GM23338 (cell line): ENCODE measurements around the gene TBP. TPM values are rescaled to one million over a fixed set of nuclear protein-coding genes. Genes with fewer than 3 reads are reported as not detected.
"Not testable (repeated sequence)": the region's sequence is repeated elsewhere in the genome, so short reads cannot be mapped to it uniquely, and the experiment has no call there.

ENCODE experiments used
- ATAC-seq: fragments of 200-7000 bp; cut with Tn5 transposase; 3 replicates; pipeline ENCODE4 v1.9.1; 2020
- DNase-seq: peaks from one replicate; pipeline ENCODE4 v3.0.0-alpha.2; 2015; ENCODE audit warnings: low spot score
- H2AFZ ChIP-seq: fragments of 200-600 bp; sonication (generic); 2 replicates; pipeline ENCODE4 v1.8.0; 2016; ENCODE audit warnings: antibody characterized with exemption, mild to moderate bottlenecking, moderate library complexity
- H3F3A ChIP-seq: fragments of 200-600 bp; sonication (generic); replicated peaks from 2 replicates; pipeline ENCODE4 v1.8.0; 2017; ENCODE audit warnings: antibody characterized with exemption, mixed run types, low read depth
- H3K27ac ChIP-seq: fragments of 200-600 bp; sonication (generic); 2 replicates; pipeline ENCODE4 v1.6.1; 2016; ENCODE audit warnings: low read depth
- H3K27me3 ChIP-seq: fragments of 200-600 bp; sonication (generic); 2 replicates; pipeline ENCODE4 v1.8.0; 2016; ENCODE audit warnings: mild to moderate bottlenecking, mixed run types, moderate library complexity; ENCODE audit not compliant: insufficient read depth
- H3K36me3 ChIP-seq: fragments of 200-600 bp; sonication (generic); 2 replicates; pipeline ENCODE4 v1.8.0; 2016; ENCODE audit warnings: mild to moderate bottlenecking; ENCODE audit not compliant: insufficient read depth
- H3K4me1 ChIP-seq: fragments of 200-600 bp; sonication (generic); 2 replicates; pipeline ENCODE4 v1.8.0; 2016; ENCODE audit warnings: mild to moderate bottlenecking, moderate library complexity; ENCODE audit not compliant: insufficient read depth
- H3K4me2 ChIP-seq: fragments of 200-600 bp; sonication (generic); 2 replicates; pipeline ENCODE4 v1.7.1; 2017; ENCODE audit warnings: mixed run types
- H3K4me3 ChIP-seq: fragments of 200-600 bp; sonication (generic); 2 replicates; pipeline ENCODE4 v1.6.1; 2016; ENCODE audit warnings: mixed run types
- H3K79me2 ChIP-seq: fragments of 200-600 bp; sonication (generic); replicated peaks from 2 replicates; pipeline ENCODE4 v1.8.0; 2017; ENCODE audit warnings: mild to moderate bottlenecking; ENCODE audit not compliant: insufficient read depth
- H3K9me2 ChIP-seq: fragments of 200-600 bp; sonication (generic); 2 replicates; pipeline ENCODE4 v1.8.0; 2017; ENCODE audit not compliant: insufficient read depth
- H4K20me1 ChIP-seq: fragments of 200-600 bp; sonication (generic); replicated peaks from 2 replicates; pipeline ENCODE4 v1.8.0; 2017; ENCODE audit warnings: mild to moderate bottlenecking; ENCODE audit not compliant: insufficient read depth
- H3K27ac Mint-ChIP-seq: 2 replicates; pipeline ENCODE4 v1.8.0; 2020; ENCODE audit warnings: inconsistent platforms, mild to moderate bottlenecking, moderate library complexity, mixed read lengths
- H3K27me3 Mint-ChIP-seq: 3 replicates; pipeline ENCODE4 v1.8.0; 2022; ENCODE audit warnings: low read depth, mild to moderate bottlenecking, moderate library complexity, mixed read lengths, inconsistent platforms; ENCODE audit not compliant: insufficient read depth, poor library complexity
- H3K36me3 Mint-ChIP-seq: 3 replicates; pipeline ENCODE4 v1.8.0; 2021; ENCODE audit warnings: low read depth, mild to moderate bottlenecking, inconsistent platforms, moderate library complexity, mixed read lengths
- H3K4me1 Mint-ChIP-seq: 3 replicates; pipeline ENCODE4 v1.8.0; 2020; ENCODE audit warnings: mild to moderate bottlenecking, inconsistent platforms, mixed read lengths
- H3K4me3 Mint-ChIP-seq: 3 replicates; pipeline ENCODE4 v1.8.0; 2021; ENCODE audit warnings: moderate library complexity, mild to moderate bottlenecking, inconsistent platforms, mixed read lengths
- H3K9me3 Mint-ChIP-seq: 3 replicates; pipeline ENCODE4 v1.8.0; 2020; ENCODE audit warnings: moderate library complexity, mild to moderate bottlenecking, inconsistent platforms, mixed read lengths
- CREB1 ChIP-seq: fragments of 250-450 bp; sonication (Bioruptor Pico); IDR thresholded peaks from 2 replicates; pipeline ENCODE4 v1.5.0; 2020; ENCODE audit warnings: low read depth, mild to moderate bottlenecking, moderate library complexity
- EZH2 ChIP-seq: fragments of 200-600 bp; sonication (generic); IDR thresholded peaks from one replicate; pipeline ENCODE4 v1.8.0; 2017; ENCODE audit warnings: antibody characterized with exemption, mild to moderate bottlenecking, low read depth; ENCODE audit not compliant: unreplicated experiment
- JUNB ChIP-seq: IDR thresholded peaks from one replicate; pipeline ENCODE4 v1.6.1; 2016; ENCODE audit warnings: antibody characterized with exemption; ENCODE audit not compliant: unreplicated experiment
- ZNF114 ChIP-seq: fragments of 250-450 bp; sonication (Bioruptor Pico); IDR thresholded peaks from 2 replicates; pipeline ENCODE4 v1.5.0; 2020; ENCODE audit warnings: mild to moderate bottlenecking, moderate library complexity
- polyA plus RNA-seq: library from polyadenylated mRNA; unstranded; fragments of >200 nt; fragmentation: Nextera tagmentation; extraction: Ambion mirVana; gene quantifications from 2 replicates; pipeline ENCODE4 v1.2.1, GENCODE V29; 2016
- total RNA-seq: library from RNA; depleted of rRNA; stranded (reverse); fragments of >200 nt; shearing (Covaris generic); gene quantifications from 2 replicates; pipeline ENCODE4 v1.2.3, GENCODE V29; 2014
- TF ChIP-seq, protein P1 (sequence below), 2 experiments: fragments of 200-600 bp in 1 of 2; sonication (generic) in 1 of 2; conservative IDR thresholded peaks; 2 replicates each; pipeline versions ENCODE4 v1.5.1 to v1.6.1; 2016 to 2017; ENCODE audit warnings: antibody characterized with exemption in 2 of 2, low read depth in 2 of 2, mild to moderate bottlenecking in 2 of 2, moderate library complexity in 1 of 2

The TBP gene
- total and polyA plus RNA-seq, 2 experiments from 2014 or later = 30.3 to 36.5 TPM

- TF ChIP-seq, protein P1, sequence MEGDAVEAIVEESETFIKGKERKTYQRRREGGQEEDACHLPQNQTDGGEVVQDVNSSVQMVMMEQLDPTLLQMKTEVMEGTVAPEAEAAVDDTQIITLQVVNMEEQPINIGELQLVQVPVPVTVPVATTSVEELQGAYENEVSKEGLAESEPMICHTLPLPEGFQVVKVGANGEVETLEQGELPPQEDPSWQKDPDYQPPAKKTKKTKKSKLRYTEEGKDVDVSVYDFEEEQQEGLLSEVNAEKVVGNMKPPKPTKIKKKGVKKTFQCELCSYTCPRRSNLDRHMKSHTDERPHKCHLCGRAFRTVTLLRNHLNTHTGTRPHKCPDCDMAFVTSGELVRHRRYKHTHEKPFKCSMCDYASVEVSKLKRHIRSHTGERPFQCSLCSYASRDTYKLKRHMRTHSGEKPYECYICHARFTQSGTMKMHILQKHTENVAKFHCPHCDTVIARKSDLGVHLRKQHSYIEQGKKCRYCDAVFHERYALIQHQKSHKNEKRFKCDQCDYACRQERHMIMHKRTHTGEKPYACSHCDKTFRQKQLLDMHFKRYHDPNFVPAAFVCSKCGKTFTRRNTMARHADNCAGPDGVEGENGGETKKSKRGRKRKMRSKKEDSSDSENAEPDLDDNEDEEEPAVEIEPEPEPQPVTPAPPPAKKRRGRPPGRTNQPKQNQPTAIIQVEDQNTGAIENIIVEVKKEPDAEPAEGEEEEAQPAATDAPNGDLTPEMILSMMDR (conservative IDR thresholded peaks at IDR 0.05; ENCODE audit: low read depth in 2 of 2) = no peak
- no peak for TF ChIP-seq CREB1 (CRISPR knock-in tag)
- no peak for TF ChIP-seq EZH2
- no peak for TF ChIP-seq JUNB
- no peak for TF ChIP-seq ZNF114 (CRISPR knock-in tag)
Measured at GRCh38 chr6:170605574-170606259, 51.5 kb downstream of the TBP start (continued).

- H4K20me1 ChIP-seq, H3F3A ChIP-seq, H3K27me3 Mint-ChIP-seq, H3K4me3 ChIP-seq, H3K4me3 Mint-ChIP-seq, H3K9me2 ChIP-seq, H3K27ac Mint-ChIP-seq, H3K79me2 ChIP-seq, H3K36me3 Mint-ChIP-seq, H2AFZ ChIP-seq, H3K4me2 ChIP-seq, H3K27me3 ChIP-seq, H3K27ac ChIP-seq, H3K36me3 ChIP-seq, H3K9me3 Mint-ChIP-seq: not testable (repeated sequence)
- DNase-seq (peak; percentile 62), ATAC-seq (peak; percentile 86)
- peaks cover 17% of the 10 kb centered on the region for H3K4me1 Mint-ChIP-seq
- peaks cover 19% of the 10 kb centered on the region; the same call in 1 of the 2 replicates for H3K4me1 ChIP-seq
- TF ChIP-seq, protein P1 (conservative IDR thresholded peaks at IDR 0.05; ENCODE audit: low read depth in 2 of 2) = peak; percentile 43 to 48; a peak in 3 of 4 replicates
Measured at GRCh38 chr6:170609225-170609624, 55.1 kb downstream of the TBP start.

GRCh38 chr6:170612256-170612804 is 58.2 kb downstream of the TBP start:
- Histone ChIP-seq H3K4me3 (peak overlapping the region; percentile 46; the same call in 1 of the 2 replicates), H2AFZ (peak overlapping the region; percentile 95; the same call in 1 of the 2 replicates), H3K4me2 (peak overlapping the region; percentile 65; the same call in 1 of the 2 replicates)
- H3F3A ChIP-seq, H3K9me3 Mint-ChIP-seq, DNase-seq, H3K4me1 ChIP-seq, H3K27ac ChIP-seq, H3K27me3 ChIP-seq, H3K36me3 ChIP-seq, H3K27me3 Mint-ChIP-seq, H4K20me1 ChIP-seq, H3K36me3 Mint-ChIP-seq, H3K9me2 ChIP-seq, H3K79me2 ChIP-seq, H3K27ac Mint-ChIP-seq, H3K4me1 Mint-ChIP-seq: not testable (repeated sequence)
- ATAC-seq = peak; percentile 86
- H3K4me3 Mint-ChIP-seq = peak overlapping the region; percentile 75
- TF ChIP-seq EZH2 = peak; percentile 48

GRCh38 chr6:170616020-170616554 is 61.9 kb downstream of the TBP start:
- H3K27me3 Mint-ChIP-seq, H3K4me1 Mint-ChIP-seq: not testable (repeated sequence)

More at GRCh38 chr6:170616020-170616554, 61.9 kb downstream of the TBP start:
- not testable (repeated sequence) for H2AFZ ChIP-seq, H3F3A ChIP-seq, H3K9me3 Mint-ChIP-seq, ATAC-seq, H3K27me3 ChIP-seq, H3K27ac ChIP-seq, H3K36me3 ChIP-seq, H3K4me1 ChIP-seq, H3K36me3 Mint-ChIP-seq, H3K4me2 ChIP-seq, H3K4me3 Mint-ChIP-seq, H4K20me1 ChIP-seq, H3K9me2 ChIP-seq, DNase-seq, H3K4me3 ChIP-seq, H3K79me2 ChIP-seq, H3K27ac Mint-ChIP-seq
